ENCODE results near the gene FCRL2. TPM values are rescaled to one million over a fixed set of nuclear protein-coding genes. Genes with fewer than 3 reads are reported as not detected.

Gene FCRL2, protein sequence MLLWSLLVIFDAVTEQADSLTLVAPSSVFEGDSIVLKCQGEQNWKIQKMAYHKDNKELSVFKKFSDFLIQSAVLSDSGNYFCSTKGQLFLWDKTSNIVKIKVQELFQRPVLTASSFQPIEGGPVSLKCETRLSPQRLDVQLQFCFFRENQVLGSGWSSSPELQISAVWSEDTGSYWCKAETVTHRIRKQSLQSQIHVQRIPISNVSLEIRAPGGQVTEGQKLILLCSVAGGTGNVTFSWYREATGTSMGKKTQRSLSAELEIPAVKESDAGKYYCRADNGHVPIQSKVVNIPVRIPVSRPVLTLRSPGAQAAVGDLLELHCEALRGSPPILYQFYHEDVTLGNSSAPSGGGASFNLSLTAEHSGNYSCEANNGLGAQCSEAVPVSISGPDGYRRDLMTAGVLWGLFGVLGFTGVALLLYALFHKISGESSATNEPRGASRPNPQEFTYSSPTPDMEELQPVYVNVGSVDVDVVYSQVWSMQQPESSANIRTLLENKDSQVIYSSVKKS
- total RNA-seq (ENCODE audit: unreplicated experiment), result not detected
- long read RNA-seq, result 0 reads

DNA sequence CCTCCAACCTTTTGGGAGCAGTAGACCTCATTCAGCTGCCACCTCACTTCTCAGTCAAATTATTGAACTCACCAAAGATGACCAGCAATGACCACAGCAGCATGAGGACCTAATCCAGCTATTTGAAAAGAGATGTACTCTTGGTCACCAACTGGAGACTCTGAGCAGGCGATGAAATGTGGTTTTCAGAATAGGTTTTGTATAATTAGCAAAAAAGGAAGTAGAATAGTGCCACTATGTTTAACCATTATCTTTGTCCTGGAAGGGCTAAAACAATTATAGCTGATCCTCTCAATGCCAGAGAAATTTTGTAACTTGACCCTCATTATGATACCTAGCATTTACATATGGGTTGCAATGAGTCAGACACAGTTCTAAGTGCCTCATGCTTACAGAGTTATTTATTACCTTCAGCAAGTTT lies at the start of gene FCRL2:
TSS of gene FCRL2 (minus strand) at position 162 of the 421 bp plus-strand sequence. CDS start at position 103, 59 bp downstream.
- Mint-ChIP-seq H3K36me3 (ENCODE audit: unreplicated experiment) (no peaks in the 10 kb centered on the region), H3K4me3 (ENCODE audit: unreplicated experiment) (no peak within 1 kb of the TSS), H3K4me1 (ENCODE audit: low read depth, unreplicated experiment) (peaks cover 6% of the 10 kb centered on the region), H3K27me3 (ENCODE audit: unreplicated experiment) (no peaks in the 10 kb centered on the region), H3K27ac (ENCODE audit: unreplicated experiment) (no peak within 1 kb of the TSS), H3K9me3 (ENCODE audit: unreplicated experiment) (no peaks in the 10 kb centered on the region)
- no peak for DNase-seq
- TF ChIP-seq, protein P1, sequence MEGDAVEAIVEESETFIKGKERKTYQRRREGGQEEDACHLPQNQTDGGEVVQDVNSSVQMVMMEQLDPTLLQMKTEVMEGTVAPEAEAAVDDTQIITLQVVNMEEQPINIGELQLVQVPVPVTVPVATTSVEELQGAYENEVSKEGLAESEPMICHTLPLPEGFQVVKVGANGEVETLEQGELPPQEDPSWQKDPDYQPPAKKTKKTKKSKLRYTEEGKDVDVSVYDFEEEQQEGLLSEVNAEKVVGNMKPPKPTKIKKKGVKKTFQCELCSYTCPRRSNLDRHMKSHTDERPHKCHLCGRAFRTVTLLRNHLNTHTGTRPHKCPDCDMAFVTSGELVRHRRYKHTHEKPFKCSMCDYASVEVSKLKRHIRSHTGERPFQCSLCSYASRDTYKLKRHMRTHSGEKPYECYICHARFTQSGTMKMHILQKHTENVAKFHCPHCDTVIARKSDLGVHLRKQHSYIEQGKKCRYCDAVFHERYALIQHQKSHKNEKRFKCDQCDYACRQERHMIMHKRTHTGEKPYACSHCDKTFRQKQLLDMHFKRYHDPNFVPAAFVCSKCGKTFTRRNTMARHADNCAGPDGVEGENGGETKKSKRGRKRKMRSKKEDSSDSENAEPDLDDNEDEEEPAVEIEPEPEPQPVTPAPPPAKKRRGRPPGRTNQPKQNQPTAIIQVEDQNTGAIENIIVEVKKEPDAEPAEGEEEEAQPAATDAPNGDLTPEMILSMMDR (IDR thresholded peaks at IDR 0.05; ENCODE audit: partially characterized antibody, unreplicated experiment), result no peak

DNA sequence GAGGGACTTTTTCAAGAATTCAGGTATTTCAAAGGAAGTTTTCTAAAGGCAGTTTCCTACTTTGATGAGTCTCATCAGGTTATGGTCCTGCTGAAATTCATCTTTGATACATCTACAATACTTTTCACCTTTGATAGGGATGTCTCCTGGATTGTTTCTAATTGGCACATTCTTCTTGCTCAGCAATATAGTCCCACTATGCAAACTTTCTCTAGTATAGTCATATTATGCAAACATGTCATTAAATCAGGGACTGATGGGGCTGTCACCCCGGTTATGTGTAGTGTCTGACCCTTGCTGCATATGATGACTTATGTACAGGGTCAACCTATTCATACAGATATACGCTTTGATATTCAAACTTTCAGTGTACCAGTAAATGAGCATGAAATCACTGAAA lies 43.4 kb upstream of the FCRL2 start:
- no peaks in the 10 kb centered on the region for H3K27me3 Mint-ChIP-seq (ENCODE audit: unreplicated experiment)
- no peaks in the 10 kb centered on the region for H3K4me1 Mint-ChIP-seq (ENCODE audit: low read depth, unreplicated experiment)
- no peak overlapping the region for H3K27ac Mint-ChIP-seq (ENCODE audit: unreplicated experiment)
- no peak for DNase-seq
- TF ChIP-seq, protein P1 (IDR thresholded peaks at IDR 0.05; ENCODE audit: partially characterized antibody, unreplicated experiment), result no peak
- no peaks in the 10 kb centered on the region for H3K9me3 Mint-ChIP-seq (ENCODE audit: unreplicated experiment)
- no peaks in the 10 kb centered on the region for H3K36me3 Mint-ChIP-seq (ENCODE audit: unreplicated experiment)
- no peak overlapping the region for H3K4me3 Mint-ChIP-seq (ENCODE audit: unreplicated experiment)

DNA sequence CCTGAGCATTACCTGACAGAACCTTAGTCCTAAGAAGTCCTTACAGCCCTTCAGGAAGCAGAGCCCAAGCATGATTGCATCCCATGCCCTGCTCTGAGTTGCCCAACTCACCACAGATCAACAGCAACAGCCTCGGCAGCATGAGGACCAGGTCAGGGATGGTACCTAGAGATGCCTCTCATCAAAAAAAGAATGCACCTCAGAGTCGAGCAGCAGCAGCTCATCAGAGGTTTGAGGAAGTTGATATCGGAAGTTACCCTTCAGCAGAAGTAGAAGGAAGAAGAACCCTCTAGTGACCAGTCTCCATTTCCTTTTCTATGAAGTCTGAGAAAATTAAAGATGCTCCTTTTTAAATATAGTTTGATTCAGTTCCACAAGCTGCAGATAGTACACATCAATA lies 43.0 kb upstream of the FCRL2 start, which contains the start of gene FCRL1:
TSS of gene FCRL1 (minus strand) at position 225 of the 400 bp plus-strand sequence. CDS start at position 142, 83 bp downstream.
- no peaks in the 10 kb centered on the region for H3K36me3 Mint-ChIP-seq (ENCODE audit: unreplicated experiment)
- no peaks in the 10 kb centered on the region for H3K4me1 Mint-ChIP-seq (ENCODE audit: low read depth, unreplicated experiment)
- H3K27ac Mint-ChIP-seq (ENCODE audit: unreplicated experiment), result no peak within 1 kb of the TSS
- no peak within 1 kb of the TSS for H3K4me3 Mint-ChIP-seq (ENCODE audit: unreplicated experiment)
- TF ChIP-seq, protein P1 (IDR thresholded peaks at IDR 0.05; ENCODE audit: partially characterized antibody, unreplicated experiment), result no peak
- no peaks in the 10 kb centered on the region for H3K27me3 Mint-ChIP-seq (ENCODE audit: unreplicated experiment)
- no peaks in the 10 kb centered on the region for H3K9me3 Mint-ChIP-seq (ENCODE audit: unreplicated experiment)
- no peak for DNase-seq

DNA sequence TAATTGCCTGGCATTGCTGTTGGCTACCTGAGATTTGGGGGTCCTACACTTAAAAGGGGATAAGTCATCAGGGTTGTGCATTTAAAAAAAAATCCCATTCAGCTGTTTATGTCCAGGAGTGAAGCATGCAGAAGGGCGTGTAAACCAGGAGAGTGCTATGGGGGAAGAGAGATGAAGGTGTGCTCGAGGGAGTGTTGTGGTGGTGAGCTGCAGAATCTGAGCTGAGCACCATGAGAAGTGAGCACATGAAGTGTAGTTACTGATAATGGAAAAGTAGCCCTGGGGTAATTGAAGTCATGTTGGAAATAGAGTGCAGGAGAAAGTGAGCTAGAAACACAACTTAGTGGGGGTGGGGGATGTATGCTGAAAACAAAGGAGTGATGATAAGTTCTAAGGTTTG lies 42.3 kb upstream of the FCRL2 start:
- H3K27ac Mint-ChIP-seq (ENCODE audit: unreplicated experiment), result no peak overlapping the region
- TF ChIP-seq, protein P1 (IDR thresholded peaks at IDR 0.05; ENCODE audit: partially characterized antibody, unreplicated experiment), result no peak
- no peaks in the 10 kb centered on the region for H3K27me3 Mint-ChIP-seq (ENCODE audit: unreplicated experiment)
- DNase-seq, result no peak
- no peaks in the 10 kb centered on the region for H3K36me3 Mint-ChIP-seq (ENCODE audit: unreplicated experiment)
- H3K9me3 Mint-ChIP-seq (ENCODE audit: unreplicated experiment), result peaks cover 1% of the 10 kb centered on the region
- no peaks in the 10 kb centered on the region for H3K4me1 Mint-ChIP-seq (ENCODE audit: low read depth, unreplicated experiment)
- no peak overlapping the region for H3K4me3 Mint-ChIP-seq (ENCODE audit: unreplicated experiment)

DNA sequence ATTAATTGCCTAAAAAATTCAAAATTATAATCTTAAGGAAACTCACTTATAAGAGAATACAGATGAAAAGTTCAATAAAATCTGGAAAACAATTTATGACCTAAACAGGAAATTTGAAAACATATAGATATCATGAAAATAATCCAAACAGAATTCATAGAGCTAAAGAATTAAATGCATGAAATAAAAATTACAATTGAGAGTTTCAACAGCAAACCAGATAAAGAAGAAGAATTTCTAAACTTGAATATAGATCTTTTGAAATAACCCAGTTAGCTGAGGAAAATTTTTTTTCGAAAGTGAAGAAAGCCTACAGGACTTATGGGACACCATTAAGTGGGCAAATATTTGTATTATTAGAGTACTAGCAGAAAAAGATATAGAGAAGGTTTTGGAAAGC lies 36.3 kb upstream of the FCRL2 start:
- Mint-ChIP-seq H3K4me1 (ENCODE audit: low read depth, unreplicated experiment) (no peaks in the 10 kb centered on the region), H3K4me3 (ENCODE audit: unreplicated experiment) (no peak overlapping the region), H3K36me3 (ENCODE audit: unreplicated experiment) (peaks cover 15% of the 10 kb centered on the region), H3K9me3 (ENCODE audit: unreplicated experiment) (peaks cover 1% of the 10 kb centered on the region), H3K27me3 (ENCODE audit: unreplicated experiment) (no peaks in the 10 kb centered on the region), H3K27ac (ENCODE audit: unreplicated experiment) (no peak overlapping the region)
- no peak for DNase-seq
- TF ChIP-seq, protein P1 (IDR thresholded peaks at IDR 0.05; ENCODE audit: partially characterized antibody, unreplicated experiment), result no peak

All from glutamatergic neuron (in vitro differentiated cells).